ENCODE data around the gene PROX2.

- no peak for TF ChIP-seq EZH2phosphoT487 (IDR thresholded peaks at IDR 0.05; ENCODE audit: low read depth)
- TF ChIP-seq, protein P1, sequence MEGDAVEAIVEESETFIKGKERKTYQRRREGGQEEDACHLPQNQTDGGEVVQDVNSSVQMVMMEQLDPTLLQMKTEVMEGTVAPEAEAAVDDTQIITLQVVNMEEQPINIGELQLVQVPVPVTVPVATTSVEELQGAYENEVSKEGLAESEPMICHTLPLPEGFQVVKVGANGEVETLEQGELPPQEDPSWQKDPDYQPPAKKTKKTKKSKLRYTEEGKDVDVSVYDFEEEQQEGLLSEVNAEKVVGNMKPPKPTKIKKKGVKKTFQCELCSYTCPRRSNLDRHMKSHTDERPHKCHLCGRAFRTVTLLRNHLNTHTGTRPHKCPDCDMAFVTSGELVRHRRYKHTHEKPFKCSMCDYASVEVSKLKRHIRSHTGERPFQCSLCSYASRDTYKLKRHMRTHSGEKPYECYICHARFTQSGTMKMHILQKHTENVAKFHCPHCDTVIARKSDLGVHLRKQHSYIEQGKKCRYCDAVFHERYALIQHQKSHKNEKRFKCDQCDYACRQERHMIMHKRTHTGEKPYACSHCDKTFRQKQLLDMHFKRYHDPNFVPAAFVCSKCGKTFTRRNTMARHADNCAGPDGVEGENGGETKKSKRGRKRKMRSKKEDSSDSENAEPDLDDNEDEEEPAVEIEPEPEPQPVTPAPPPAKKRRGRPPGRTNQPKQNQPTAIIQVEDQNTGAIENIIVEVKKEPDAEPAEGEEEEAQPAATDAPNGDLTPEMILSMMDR (IDR thresholded peaks at IDR 0.05; ENCODE audit: low read depth, low read length) = no peak
Observed at GRCh38 chr14:74909501-74909900, 33.6 kb upstream of the PROX2 start.
